Activated CD4-positive, alpha-beta memory T cell treated with anti-CD3 and anti-CD28 coated beads, Interleukin-2, amount 10 ng/mL, durations not matched to agents 7 days and 5 days (primary cell): ENCODE results near the gene ZBTB18. TPM values are rescaled to one million over a fixed set of nuclear protein-coding genes. Genes with fewer than 3 reads are reported as not detected.
"Not testable (repeated sequence)": the region's sequence is repeated elsewhere in the genome, so short reads cannot be mapped to it uniquely, and the experiment has no call there.

Experiments used
- CTCF ChIA-PET: fragments of 350-600 bp; sonication (Branson Sonifier 250); formaldehyde crosslinking; loops from one replicate; lab custom pipeline; 2021; ENCODE audit warnings: antibody characterized with exemption, inconsistent platforms; lab: Charles Lee
- POLR2A ChIA-PET: fragments of 350-600 bp; sonication (Branson Sonifier 250); formaldehyde crosslinking; loops from one replicate; lab custom pipeline; 2021; ENCODE audit warnings: antibody characterized with exemption; lab: Charles Lee
- DNase-seq: peaks from one replicate; pipeline ENCODE4 v3.0.0-alpha.2; 2020
- H3K27ac Mint-ChIP-seq: one replicate; pipeline ENCODE4 v1.8.0; 2021; ENCODE audit warnings: mild to moderate bottlenecking, mixed read lengths
- H3K27me3 Mint-ChIP-seq: one replicate; pipeline ENCODE4 v1.8.0; 2021; ENCODE audit warnings: mixed read lengths
- H3K36me3 Mint-ChIP-seq: one replicate; pipeline ENCODE4 v1.8.0; 2021; ENCODE audit warnings: low read depth, mixed read lengths
- H3K4me1 Mint-ChIP-seq: one replicate; pipeline ENCODE4 v1.8.0; 2021; ENCODE audit warnings: mixed read lengths
- H3K4me3 Mint-ChIP-seq: one replicate; pipeline ENCODE4 v1.8.0; 2021; ENCODE audit warnings: mild to moderate bottlenecking, mixed read lengths
- H3K9me3 Mint-ChIP-seq: one replicate; pipeline ENCODE4 v1.8.0; 2021; ENCODE audit warnings: mixed read lengths
- total RNA-seq, 2 experiments: library from RNA; stranded (reverse); gene quantifications; one replicate each; pipeline ENCODE4 v1.2.3, GENCODE V29; 2021

The ZBTB18 gene
- total RNA-seq, 2 experiments from 2014 or later, result 9.6 to 10.2 TPM

GRCh38 chr1:244022311-244022710 lies 28.8 kb upstream of the ZBTB18 start:
- ChIA-PET POLR2A (no interaction called here), CTCF (no interaction called here)
- no peaks in the 10 kb centered on the region for H3K36me3 Mint-ChIP-seq
- no peak overlapping the region for H3K4me3 Mint-ChIP-seq
- peaks cover 6% of the 10 kb centered on the region for H3K27me3 Mint-ChIP-seq
- no peaks in the 10 kb centered on the region for H3K4me1 Mint-ChIP-seq
- no peaks in the 10 kb centered on the region for H3K9me3 Mint-ChIP-seq
- no peak overlapping the region for H3K27ac Mint-ChIP-seq
- no peak for DNase-seq

GRCh38 chr1:244022864-244023440 lies 28.1 kb upstream of the ZBTB18 start:
- Mint-ChIP-seq H3K4me3 (no peak overlapping the region), H3K9me3 (no peaks in the 10 kb centered on the region), H3K27me3 (peaks cover 6% of the 10 kb centered on the region), H3K4me1 (no peaks in the 10 kb centered on the region), H3K27ac (no peak overlapping the region), H3K36me3 (no peaks in the 10 kb centered on the region)
- ChIA-PET CTCF (no interaction called here), POLR2A (no interaction called here)
- no peak for DNase-seq

GRCh38 chr1:244027491-244028145 lies 23.5 kb upstream of the ZBTB18 start:
- Mint-ChIP-seq H3K27ac (no peak overlapping the region), H3K27me3 (peaks cover 6% of the 10 kb centered on the region), H3K4me3 (no peak overlapping the region), H3K36me3 (no peaks in the 10 kb centered on the region), H3K9me3 (no peaks in the 10 kb centered on the region), H3K4me1 (no peaks in the 10 kb centered on the region)
- ChIA-PET POLR2A (no interaction called here), CTCF (interaction anchor here (1.0 kb wide), 1 partner anchor 246 kb away, joined by 3 read pairs; no protein-coding TSS in a partner anchor)
- DNase-seq, result no peak

- Mint-ChIP-seq H3K27me3 (peaks cover 7% of the 10 kb centered on the region), H3K4me1 (no peaks in the 10 kb centered on the region), H3K27ac (no peak overlapping the region), H3K36me3 (no peaks in the 10 kb centered on the region), H3K4me3 (no peak overlapping the region), H3K9me3 (no peaks in the 10 kb centered on the region)
- POLR2A ChIA-PET, result no interaction called here
- DNase-seq, result no peak
- CTCF ChIA-PET, result interaction anchor here (1.0 kb wide), 1 partner anchor 245 kb away, joined by 3 read pairs; no protein-coding TSS in a partner anchor
These were observed 22.4 kb upstream of the ZBTB18 start for GRCh38 chr1:244028701-244029100.

GRCh38 chr1:244029124-244029523 lies 22.0 kb upstream of the ZBTB18 start:
- ChIA-PET POLR2A (no interaction called here), CTCF (no interaction called here)
- Mint-ChIP-seq H3K36me3 (no peaks in the 10 kb centered on the region), H3K9me3 (no peaks in the 10 kb centered on the region), H3K4me3 (no peak overlapping the region), H3K4me1 (no peaks in the 10 kb centered on the region), H3K27me3 (peaks cover 7% of the 10 kb centered on the region), H3K27ac (no peak overlapping the region)
- no peak for DNase-seq

- H3K9me3 Mint-ChIP-seq, result no peaks in the 10 kb centered on the region
- H3K27ac Mint-ChIP-seq, result no peak overlapping the region
- H3K4me3 Mint-ChIP-seq, result no peak overlapping the region
- no peaks in the 10 kb centered on the region for H3K36me3 Mint-ChIP-seq
- ChIA-PET CTCF (no interaction called here), POLR2A (no interaction called here)
- no peaks in the 10 kb centered on the region for H3K4me1 Mint-ChIP-seq
- DNase-seq, result no peak
- peaks cover 6% of the 10 kb centered on the region for H3K27me3 Mint-ChIP-seq
These were observed 20.5 kb upstream of the ZBTB18 start for GRCh38 chr1:244030481-244031040.

- Mint-ChIP-seq H3K27me3 (peaks cover 5% of the 10 kb centered on the region), H3K4me1 (no peaks in the 10 kb centered on the region), H3K9me3 (no peaks in the 10 kb centered on the region), H3K27ac (no peak overlapping the region), H3K4me3 (no peak overlapping the region), H3K36me3 (no peaks in the 10 kb centered on the region)
- ChIA-PET CTCF (no interaction called here), POLR2A (no interaction called here)
- no peak for DNase-seq
These were observed 15.7 kb upstream of the ZBTB18 start for GRCh38 chr1:244035358-244035757.

GRCh38 chr1:244037252-244037651 lies 13.8 kb upstream of the ZBTB18 start:
- Mint-ChIP-seq H3K9me3 (no peaks in the 10 kb centered on the region), H3K4me3 (no peak overlapping the region), H3K4me1 (no peaks in the 10 kb centered on the region), H3K27ac (no peak overlapping the region), H3K27me3 (peaks cover 6% of the 10 kb centered on the region), H3K36me3 (no peaks in the 10 kb centered on the region)
- ChIA-PET CTCF (no interaction called here), POLR2A (no interaction called here)
- no peak for DNase-seq

GRCh38 chr1:244041466-244042120 lies 9.5 kb upstream of the ZBTB18 start:
- no peak overlapping the region for H3K4me3 Mint-ChIP-seq
- H3K9me3 Mint-ChIP-seq, result no peaks in the 10 kb centered on the region
- peaks cover 13% of the 10 kb centered on the region for H3K27me3 Mint-ChIP-seq
- no peaks in the 10 kb centered on the region for H3K36me3 Mint-ChIP-seq
- DNase-seq, result no peak
- ChIA-PET POLR2A (no interaction called here), CTCF (no interaction called here)
- peaks cover 3% of the 10 kb centered on the region for H3K4me1 Mint-ChIP-seq
- no peak overlapping the region for H3K27ac Mint-ChIP-seq

GRCh38 chr1:244042293-244042692 lies 8.8 kb upstream of the ZBTB18 start:
- no peaks in the 10 kb centered on the region for H3K36me3 Mint-ChIP-seq
- ChIA-PET CTCF (no interaction called here), POLR2A (no interaction called here)
- H3K4me3 Mint-ChIP-seq, result no peak overlapping the region
- H3K27me3 Mint-ChIP-seq, result peaks cover 13% of the 10 kb centered on the region
- peaks cover 10% of the 10 kb centered on the region for H3K4me1 Mint-ChIP-seq
- H3K27ac Mint-ChIP-seq, result no peak overlapping the region
- DNase-seq, result no peak
- H3K9me3 Mint-ChIP-seq, result no peaks in the 10 kb centered on the region

- Mint-ChIP-seq H3K27ac (no peak overlapping the region), H3K4me3 (no peak overlapping the region), H3K27me3 (peaks cover 11% of the 10 kb centered on the region), H3K4me1 (peaks cover 12% of the 10 kb centered on the region), H3K36me3 (peaks cover under 1% of the 10 kb centered on the region), H3K9me3 (no peaks in the 10 kb centered on the region)
- ChIA-PET POLR2A (no interaction called here), CTCF (no interaction called here)
- DNase-seq, result no peak
These were observed 6.7 kb upstream of the ZBTB18 start for GRCh38 chr1:244044423-244044822.

GRCh38 chr1:244046254-244046653 lies 4.8 kb upstream of the ZBTB18 start:
- DNase-seq, H3K36me3 Mint-ChIP-seq, CTCF ChIA-PET, H3K27ac Mint-ChIP-seq, H3K9me3 Mint-ChIP-seq: not testable (repeated sequence)
- Mint-ChIP-seq H3K27me3 (peaks cover 28% of the 10 kb centered on the region), H3K4me1 (peaks cover 30% of the 10 kb centered on the region), H3K4me3 (peak overlapping the region; percentile 2)
- POLR2A ChIA-PET, result interaction anchor here (1.5 kb wide), 1 partner anchor 15 kb away, joined by 3 read pairs; no protein-coding TSS in a partner anchor
